MCF 10A (cell line): ENCODE results near the gene ADAM12. TPM values are rescaled to one million over a fixed set of nuclear protein-coding genes. Genes with fewer than 3 reads are reported as not detected.

Experiments used
- Bru-seq: library from RNA; stranded (reverse); fragments of 400-500 nt; gene quantifications from one replicate; lab custom pipeline; 2021; lab: Mats Ljungman, UMichigan
- BruChase-seq, 2 experiments: library from RNA; stranded (reverse); fragments of 400-500 nt; gene quantifications; one replicate each; lab custom pipeline; 2021; lab: Mats Ljungman, UMichigan
- BruUV-seq: library from RNA; stranded (reverse); fragments of 400-500 nt; replicated peaks from 2 replicates; lab custom pipeline; 2021; lab: Mats Ljungman, UMichigan
- CTCF ChIA-PET: fragments of 300-600 bp; sonication (Branson Sonifier 250); formaldehyde crosslinking; extraction: SDS; loops from one replicate; lab custom pipeline; 2021; ENCODE audit warnings: antibody characterized with exemption, inconsistent platforms; lab: Yijun Ruan, JAX
- POLR2A ChIA-PET: fragments of 300-600, 350-650 bp; sonication (Branson Sonifier 250); formaldehyde crosslinking; extraction: SDS; loops from one replicate; lab custom pipeline; 2020; ENCODE audit warnings: antibody characterized with exemption, inconsistent platforms; lab: Yijun Ruan, JAX
- DNase-seq: peaks from one replicate; pipeline ENCODE4 v3.0.0-alpha.2; 2018; ENCODE audit not compliant: unreplicated experiment
- H3K27ac Mint-ChIP-seq: one replicate; pipeline ENCODE4 v1.8.0; 2022; ENCODE audit warnings: mild to moderate bottlenecking, low read depth, mixed read lengths; ENCODE audit not compliant: unreplicated experiment
- H3K27me3 Mint-ChIP-seq: one replicate; pipeline ENCODE4 v1.8.0; 2022; ENCODE audit warnings: mixed read lengths; ENCODE audit not compliant: insufficient read depth, unreplicated experiment
- H3K36me3 Mint-ChIP-seq: one replicate; pipeline ENCODE4 v1.8.0; 2022; ENCODE audit warnings: mild to moderate bottlenecking, moderate library complexity, mixed read lengths; ENCODE audit not compliant: insufficient read depth, unreplicated experiment
- H3K4me1 Mint-ChIP-seq: one replicate; pipeline ENCODE4 v1.8.0; 2022; ENCODE audit warnings: mixed read lengths; ENCODE audit not compliant: insufficient read depth, unreplicated experiment
- H3K4me3 Mint-ChIP-seq: one replicate; pipeline ENCODE4 v1.8.0; 2022; ENCODE audit warnings: mild to moderate bottlenecking, moderate library complexity, mixed read lengths; ENCODE audit not compliant: unreplicated experiment
- H3K9me3 Mint-ChIP-seq: one replicate; pipeline ENCODE4 v1.8.0; 2022; ENCODE audit warnings: mixed read lengths; ENCODE audit not compliant: unreplicated experiment
- CTCF ChIP-seq: fragments of 200-600 bp; IDR thresholded peaks from one replicate; pipeline ENCODE4 v1.8.0; 2022; ENCODE audit warnings: antibody characterized with exemption, mild to moderate bottlenecking; ENCODE audit not compliant: unreplicated experiment
- intact Hi-C: fragments of 100-400 bp; cut with micrococcal nuclease; formaldehyde crosslinking; loops from 2 replicates; pipeline ENCODE4 v1.14.1; 2022
- long read RNA-seq: library from polyadenylated mRNA; stranded (forward); transcript quantifications from one replicate; pipeline ENCODE4 v2.0.0, GENCODE V29; 2022
- total RNA-seq: library from RNA; stranded (reverse); gene quantifications from 2 replicates; pipeline ENCODE4 v1.2.3, GENCODE V29; 2022

Gene ADAM12
- total RNA-seq (2.2 and 3.1 TPM in 2 replicates), Bru-seq, nascent RNA (percentile 32 among the genes with signal in this experiment), BruChase-seq, experiment 1, labeled RNA remaining after a 6-hour chase (percentile 25 among the genes with signal in this experiment), BruChase-seq, experiment 2, labeled RNA remaining after a 2-hour chase (percentile 26 among the genes with signal in this experiment)
- long read RNA-seq, partial matches to known transcripts: 0 of 2 reads
- long read RNA-seq, other reads (novel, unspliced or antisense): 2 of 2 reads

- Mint-ChIP-seq H3K27ac (peak within 1 kb of the TSS; percentile 18), H3K36me3 (no peaks in the 10 kb centered on the region), H3K4me1 (peaks cover 9% of the 10 kb centered on the region), H3K27me3 (peaks cover 11% of the 10 kb centered on the region), H3K9me3 (no peaks in the 10 kb centered on the region), H3K4me3 (peak within 1 kb of the TSS; percentile 86)
- BruUV-seq: no TSS peak
- POLR2A ChIA-PET: no interaction called here
- TF ChIP-seq CTCF: no peak
- peak; percentile 58 for DNase-seq
- intact Hi-C loops: loop anchor here (1.0 to 10.0 kb wide), 9 partner anchors 72 to 519 kb away; no protein-coding TSS in a partner anchor
- CTCF ChIA-PET: interaction anchor here (0.6 to 2.5 kb wide), 5 partner anchors 115 to 577 kb away, joined by 3 to 7 read pairs (median 5); no protein-coding TSS in a partner anchor
Observed at GRCh38 chr10:126387931-126388911, at the start of gene ADAM12. Gene ADAM12, minus strand, starts transcription at chr10:126388477. Its CDS starts 332 bp downstream, at chr10:126388145.

- Mint-ChIP-seq H3K4me1 (peaks cover 27% of the 10 kb centered on the region), H3K9me3 (peaks cover 1% of the 10 kb centered on the region), H3K36me3 (no peaks in the 10 kb centered on the region), H3K27me3 (no peaks in the 10 kb centered on the region), H3K4me3 (no peak overlapping the region), H3K27ac (no peak overlapping the region)
- no peak for TF ChIP-seq CTCF
- ChIA-PET CTCF (interaction anchor here (1.4 kb wide), 1 partner anchor 503 kb away, joined by 3 read pairs; no protein-coding TSS in a partner anchor), POLR2A (no interaction called here)
- intact Hi-C loops: no loop called here
- no peak for DNase-seq
- BruUV-seq: no TSS peak
Observed at GRCh38 chr10:126437635-126438406, 49.5 kb upstream of the ADAM12 start.

- TF ChIP-seq CTCF: no peak
- no TSS peak for BruUV-seq
- POLR2A ChIA-PET: no interaction called here
- peaks cover 6% of the 10 kb centered on the region for H3K36me3 Mint-ChIP-seq
- H3K9me3 Mint-ChIP-seq: peaks cover 8% of the 10 kb centered on the region
- DNase-seq: no peak
- H3K4me3 Mint-ChIP-seq: no peak overlapping the region
- no peaks in the 10 kb centered on the region for H3K27me3 Mint-ChIP-seq
- H3K4me1 Mint-ChIP-seq: peaks cover 18% of the 10 kb centered on the region
- intact Hi-C loops: no loop called here
- no peak overlapping the region for H3K27ac Mint-ChIP-seq
- CTCF ChIA-PET: no interaction called here
Observed at GRCh38 chr10:126434235-126434634, 46.0 kb upstream of the ADAM12 start.
